ENCODE measurements around the gene ANO3.

The ANO3 gene

GRCh38 chr11:26712497-26712896, 380.6 kb downstream of the ANO3 start:
- DNase-seq (ENCODE audit: low spot score): no peak

Measured in COLO829 (cell line).